DOHH2 (cell line): ENCODE measurements around the gene HFE.

Experiments
- EZH2phosphoT487 ChIP-seq: fragments of 200-600 bp; sonication (generic); IDR thresholded peaks from 2 replicates; pipeline ENCODE4 v1.6.1; 2017; ENCODE audit warnings: borderline replicate concordance, mild to moderate bottlenecking, antibody characterized with exemption, low read length, moderate library complexity, mixed read lengths
- TF ChIP-seq, protein P1 (sequence below): fragments of 200-600 bp; sonication (generic); IDR thresholded peaks from one replicate; pipeline ENCODE4 v1.5.1; 2014; ENCODE audit warnings: antibody characterized with exemption, mild to moderate bottlenecking, low read depth, low read length; ENCODE audit not compliant: poor library complexity, severe bottlenecking

- no peak for TF ChIP-seq EZH2phosphoT487
- TF ChIP-seq, protein P1, sequence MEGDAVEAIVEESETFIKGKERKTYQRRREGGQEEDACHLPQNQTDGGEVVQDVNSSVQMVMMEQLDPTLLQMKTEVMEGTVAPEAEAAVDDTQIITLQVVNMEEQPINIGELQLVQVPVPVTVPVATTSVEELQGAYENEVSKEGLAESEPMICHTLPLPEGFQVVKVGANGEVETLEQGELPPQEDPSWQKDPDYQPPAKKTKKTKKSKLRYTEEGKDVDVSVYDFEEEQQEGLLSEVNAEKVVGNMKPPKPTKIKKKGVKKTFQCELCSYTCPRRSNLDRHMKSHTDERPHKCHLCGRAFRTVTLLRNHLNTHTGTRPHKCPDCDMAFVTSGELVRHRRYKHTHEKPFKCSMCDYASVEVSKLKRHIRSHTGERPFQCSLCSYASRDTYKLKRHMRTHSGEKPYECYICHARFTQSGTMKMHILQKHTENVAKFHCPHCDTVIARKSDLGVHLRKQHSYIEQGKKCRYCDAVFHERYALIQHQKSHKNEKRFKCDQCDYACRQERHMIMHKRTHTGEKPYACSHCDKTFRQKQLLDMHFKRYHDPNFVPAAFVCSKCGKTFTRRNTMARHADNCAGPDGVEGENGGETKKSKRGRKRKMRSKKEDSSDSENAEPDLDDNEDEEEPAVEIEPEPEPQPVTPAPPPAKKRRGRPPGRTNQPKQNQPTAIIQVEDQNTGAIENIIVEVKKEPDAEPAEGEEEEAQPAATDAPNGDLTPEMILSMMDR: no peak
Observed at GRCh38 chr6:26051665-26052310, 35.4 kb upstream of the HFE start.
